ENCODE measurements around the gene RNF213. TPM values are rescaled to one million over a fixed set of nuclear protein-coding genes. Genes with fewer than 3 reads are reported as not detected.

Gene RNF213
- total RNA-seq, 4 donors from 2014 or later, result 113 to 174 (median 159) TPM

DNA sequence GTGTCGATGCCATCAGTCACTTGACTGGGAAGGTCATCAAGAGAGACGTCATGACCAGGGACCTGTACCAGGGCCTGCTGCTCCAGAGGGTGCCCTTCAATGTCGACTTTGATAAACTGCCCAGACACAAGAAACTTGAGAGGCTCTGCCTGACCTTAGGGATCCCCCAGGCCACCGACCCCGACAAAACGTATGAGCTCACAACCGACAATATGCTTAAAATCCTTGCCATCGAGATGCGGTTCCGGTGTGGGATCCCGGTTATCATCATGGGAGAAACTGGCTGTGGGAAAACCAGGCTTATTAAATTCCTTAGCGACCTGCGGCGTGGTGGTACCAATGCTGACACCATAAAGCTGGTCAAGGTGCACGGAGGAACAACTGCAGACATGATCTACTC, 84.7 kb downstream of the RNF213 start:
- peaks cover 0 to 78% (median 34%) of the 10 kb centered on the region in 4 donors for H3K36me3 ChIP-seq
- no peak overlapping the region for H3K4me3 ChIP-seq
- no peaks in the 10 kb centered on the region for H3K9me3 ChIP-seq
- H3K4me1 ChIP-seq, result no peaks in the 10 kb centered on the region
- no peaks in the 10 kb centered on the region for H3K27me3 ChIP-seq
- intact Hi-C loops (cut with DNase I; ENCODE audit: low total_unique reads) (no loop called here), in situ Hi-C loops (cut with MboI; ENCODE audit: low pct_ligation_motif_present in 1 of 4, low pct_unique_long_range_greater_than_20kb in 1 of 4, low sequenced_read_pairs in 3 of 4) (no loop called here)
- TF ChIP-seq POLR2A (IDR thresholded peaks at IDR 0.05) (no peak), POLR2AphosphoS5 (IDR thresholded peaks at IDR 0.05) (no peak), CTCF (IDR thresholded peaks at IDR 0.05) (no peak), EP300 (IDR thresholded peaks at IDR 0.05; ENCODE audit: low read depth) (no peak)
- DNase-seq, result no peak
- H3K27ac ChIP-seq, result no peak overlapping the region
- 93% methylated on average over 8 to 15 of the region's 15 CpGs for WGBS, 2 donors (ENCODE audit: low coverage in 1 of 2)

GRCh38 chr17:80345841-80346497, 85.3 kb downstream of the RNF213 start:
- Histone ChIP-seq H3K4me1 (no peaks in the 10 kb centered on the region), H3K27ac (no peak overlapping the region), H3K4me3 (no peak overlapping the region), H3K36me3 (peaks cover 0 to 84% (median 36%) of the 10 kb centered on the region in 4 donors), H3K27me3 (no peaks in the 10 kb centered on the region), H3K9me3 (no peaks in the 10 kb centered on the region)
- DNase-seq, result no peak
- in situ Hi-C loops (cut with MboI; ENCODE audit: low pct_ligation_motif_present in 1 of 4, low pct_unique_long_range_greater_than_20kb in 1 of 4, low sequenced_read_pairs in 3 of 4), result no loop called here
- 96 to 97% methylated on average over 11 to 27 of the region's 27 CpGs for WGBS, 2 donors (ENCODE audit: low coverage in 1 of 2)
- TF ChIP-seq POLR2AphosphoS5 (IDR thresholded peaks at IDR 0.05) (no peak), CTCF (IDR thresholded peaks at IDR 0.05) (no peak), EP300 (IDR thresholded peaks at IDR 0.05; ENCODE audit: low read depth) (no peak), POLR2A (IDR thresholded peaks at IDR 0.05) (no peak)
- intact Hi-C loops (cut with DNase I; ENCODE audit: low total_unique reads), result no loop called here

GRCh38 chr17:80346498-80347275, 86.0 kb downstream of the RNF213 start:
- no peak for DNase-seq
- no peak overlapping the region for H3K4me3 ChIP-seq
- intact Hi-C loops (cut with DNase I; ENCODE audit: low total_unique reads) (no loop called here), in situ Hi-C loops (cut with MboI; ENCODE audit: low pct_ligation_motif_present in 1 of 4, low pct_unique_long_range_greater_than_20kb in 1 of 4, low sequenced_read_pairs in 3 of 4) (no loop called here)
- TF ChIP-seq POLR2A (IDR thresholded peaks at IDR 0.05), result no peak
- no peak for TF ChIP-seq EP300 (IDR thresholded peaks at IDR 0.05; ENCODE audit: low read depth)
- no peak for TF ChIP-seq POLR2AphosphoS5 (IDR thresholded peaks at IDR 0.05)
- no peak for TF ChIP-seq CTCF (IDR thresholded peaks at IDR 0.05)
- H3K27me3 ChIP-seq, result no peaks in the 10 kb centered on the region
- WGBS, 2 donors (ENCODE audit: low coverage in 1 of 2), result 96 to 97% methylated on average over 9 to 38 of the region's 38 CpGs
- H3K27ac ChIP-seq, result no peak overlapping the region
- no peaks in the 10 kb centered on the region for H3K9me3 ChIP-seq
- H3K36me3 ChIP-seq, result peaks cover 0 to 84% (median 36%) of the 10 kb centered on the region in 4 donors
- H3K4me1 ChIP-seq, result no peaks in the 10 kb centered on the region

DNA sequence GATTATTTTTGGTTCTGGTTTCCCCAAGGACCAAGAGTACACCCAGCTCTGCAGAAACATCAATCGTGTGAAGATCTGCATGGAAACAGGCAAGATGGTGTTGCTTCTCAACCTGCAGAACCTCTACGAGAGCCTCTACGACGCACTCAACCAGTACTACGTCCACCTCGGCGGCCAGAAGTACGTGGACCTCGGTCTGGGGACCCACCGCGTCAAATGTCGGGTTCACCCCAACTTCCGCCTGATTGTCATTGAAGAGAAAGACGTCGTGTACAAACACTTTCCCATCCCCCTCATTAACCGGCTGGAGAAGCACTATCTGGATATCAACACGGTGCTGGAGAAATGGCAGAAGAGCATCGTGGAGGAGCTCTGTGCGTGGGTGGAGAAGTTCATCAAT, 86.9 kb downstream of the RNF213 start:
- TF ChIP-seq EP300 (IDR thresholded peaks at IDR 0.05; ENCODE audit: low read depth) (no peak), POLR2A (IDR thresholded peaks at IDR 0.05) (no peak), POLR2AphosphoS5 (IDR thresholded peaks at IDR 0.05) (no peak), CTCF (IDR thresholded peaks at IDR 0.05) (no peak)
- intact Hi-C loops (cut with DNase I; ENCODE audit: low total_unique reads) (no loop called here), in situ Hi-C loops (cut with MboI; ENCODE audit: low pct_ligation_motif_present in 1 of 4, low pct_unique_long_range_greater_than_20kb in 1 of 4, low sequenced_read_pairs in 3 of 4) (no loop called here)
- Histone ChIP-seq H3K9me3 (no peaks in the 10 kb centered on the region), H3K27me3 (no peaks in the 10 kb centered on the region), H3K4me1 (no peaks in the 10 kb centered on the region), H3K27ac (no peak overlapping the region), H3K36me3 (peaks cover 0 to 93% (median 41%) of the 10 kb centered on the region in 4 donors), H3K4me3 (no peak overlapping the region)
- WGBS, 2 donors (ENCODE audit: low coverage in 1 of 2), result 94 to 96% methylated on average over 7 to 19 of the region's 19 CpGs
- DNase-seq, result no peak
